LNCaP clone FGC (cell line): ENCODE measurements around the gene SLC10A2.

ENCODE experiments used
- DNase-seq: peaks from one replicate; pipeline ENCODE4 v3.0.0-alpha.2; 2011; ENCODE audit warnings: low read depth
- H3K4me3 ChIP-seq: 2 replicates; pipeline ENCODE4 v1.5.1; 2011; ENCODE audit warnings: mild to moderate bottlenecking, low read depth, low read length, control low read depth
- CTCF ChIP-seq: IDR thresholded peaks from 2 replicates; pipeline ENCODE4 v1.5.1; 2012; ENCODE audit warnings: mild to moderate bottlenecking; ENCODE audit not compliant: control insufficient read depth, insufficient read depth; ENCODE audit errors: extremely low read depth

Gene SLC10A2

GRCh38 chr13:103068836-103069235 is 2.6 kb upstream of the SLC10A2 start:
- H3K4me3 ChIP-seq, result no peak overlapping the region
- no peak for TF ChIP-seq CTCF

DNA sequence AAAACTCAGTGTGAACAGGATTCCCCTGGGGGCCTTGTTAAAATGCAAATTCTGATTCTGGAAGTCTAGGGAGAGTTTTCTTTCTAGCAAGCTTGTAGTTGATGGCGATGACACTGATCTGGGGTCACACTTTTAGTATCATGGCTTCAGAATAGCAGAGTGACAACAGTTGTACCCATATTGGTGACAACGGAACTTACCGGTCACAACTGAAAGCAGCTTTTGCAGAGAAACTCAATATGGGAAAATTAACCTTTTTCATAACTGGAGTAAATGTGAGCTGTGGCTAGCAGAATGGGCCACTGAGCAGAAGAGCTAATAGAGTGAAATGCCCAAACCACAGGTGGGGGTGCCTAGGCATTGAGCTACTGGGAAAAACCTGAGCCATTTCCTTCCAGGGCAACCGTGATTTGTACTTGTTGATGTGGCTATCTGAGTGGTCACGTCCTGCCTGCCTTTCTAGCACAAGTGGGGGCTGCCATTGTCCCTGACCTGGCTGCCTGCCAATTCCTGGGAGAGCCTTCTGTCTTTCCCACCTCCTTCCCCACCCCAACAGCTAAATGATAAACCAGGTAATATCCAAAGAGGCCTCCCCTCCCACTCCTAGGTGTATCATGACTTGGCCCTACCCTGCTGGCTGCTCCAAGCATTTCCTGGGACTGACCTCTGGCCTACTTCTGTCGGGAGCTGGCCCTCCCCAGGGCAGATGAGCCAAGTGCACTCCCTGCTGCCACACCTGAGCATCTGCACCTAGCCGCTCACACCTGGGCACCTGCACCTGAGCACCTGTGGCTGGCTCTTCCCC is 1.7 kb upstream of the SLC10A2 start:
- no peak for TF ChIP-seq CTCF
- no peak for DNase-seq
- H3K4me3 ChIP-seq, result no peak overlapping the region

More at GRCh38 chr13:103068836-103069235, 2.6 kb upstream of the SLC10A2 start:
- DNase-seq, result no peak

- H3K4me3 ChIP-seq, result no peak overlapping the region
- no peak for DNase-seq
- no peak for TF ChIP-seq CTCF
These were observed 646 bp upstream of the SLC10A2 start for GRCh38 chr13:103066781-103067345.

DNA sequence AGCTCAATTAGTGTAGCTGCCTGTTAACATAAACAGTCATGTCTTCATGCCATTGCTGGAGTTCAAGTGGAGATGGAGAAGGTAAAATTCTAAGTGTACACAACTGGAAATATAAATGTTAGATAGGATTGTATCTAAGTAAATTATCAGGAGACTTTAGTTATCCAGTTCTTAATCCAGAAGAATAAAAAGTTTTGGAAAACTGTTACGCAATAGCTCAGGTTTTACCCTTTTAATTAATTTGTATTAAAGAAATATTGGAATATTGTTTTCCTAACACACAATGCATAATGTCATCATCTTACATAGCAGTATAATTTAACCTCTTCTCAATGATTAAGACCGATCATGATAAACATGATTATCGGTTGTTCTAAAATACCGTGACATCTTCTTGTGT is 2.8 kb downstream of the SLC10A2 start:
- DNase-seq, result no peak
- H3K4me3 ChIP-seq, result no peak overlapping the region
- no peak for TF ChIP-seq CTCF

DNA sequence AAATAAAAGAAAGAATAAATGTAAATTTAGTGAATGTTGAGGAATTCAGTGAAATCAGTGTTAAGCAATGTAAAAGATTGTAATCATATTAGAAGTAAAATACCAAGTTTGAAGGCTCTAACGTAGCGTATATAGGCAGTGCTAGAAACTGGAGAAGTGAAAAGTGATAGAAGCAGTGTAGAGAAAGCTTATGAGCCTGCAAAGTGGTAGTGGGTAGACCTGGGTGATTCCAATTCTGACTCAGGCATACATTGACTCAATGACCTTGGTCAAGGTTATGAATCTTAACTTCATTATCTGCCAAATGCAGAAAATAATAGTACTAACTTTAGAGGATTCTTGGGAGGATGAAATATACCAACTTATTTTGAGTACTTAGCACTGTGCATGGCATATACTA is 4.1 kb downstream of the SLC10A2 start:
- DNase-seq, result no peak
- H3K4me3 ChIP-seq, result no peak overlapping the region
- no peak for TF ChIP-seq CTCF

GRCh38 chr13:103056008-103056407 is 10.2 kb downstream of the SLC10A2 start:
- TF ChIP-seq CTCF, result no peak
- no peak overlapping the region for H3K4me3 ChIP-seq
- DNase-seq, result no peak
